Measurements from ENCODE around the gene SYNGAP1. TPM values are rescaled to one million over a fixed set of nuclear protein-coding genes. Genes with fewer than 3 reads are reported as not detected.
A peak's percentile ranks its signal among the peaks of the same experiment; 100 is the strongest.

The SYNGAP1 gene
- total and polyA plus RNA-seq, 2 of the 4 experiments (the other 2 are of a cell fraction) = 1.4 to 17.0 TPM

GRCh38 chr6:33424855-33425667 is 5.2 kb downstream of the SYNGAP1 start:
- peaks cover 26% of the 10 kb centered on the region for H3K9me1 ChIP-seq (ENCODE audit: insufficient read depth, low read length)
- ATAC-seq (ENCODE audit: low read depth) (no peak; the same call in 1 of the 2 replicates), DNase-seq (no peak)
- peak overlapping the region; percentile 86 for H2AFZ ChIP-seq (replicated peaks; ENCODE audit: low read length, poor library complexity)
- H4K5ac ChIP-seq (ENCODE audit: low read depth, low read length) = peak overlapping the region; percentile 45
- peak overlapping the region; percentile 68 for H2BK120ac ChIP-seq (ENCODE audit: low read depth, low read length)
- peak overlapping the region; percentile 95 for H2AK5ac ChIP-seq (ENCODE audit: low read depth, low read length)
- H3K9me3 ChIP-seq (ENCODE audit: control insufficient read depth, insufficient read depth, low read length) = no peaks in the 10 kb centered on the region
- ChIA-PET CTCF (interaction anchor here (1.1 to 1.4 kb wide), 2 partner anchors 11 to 25 kb away, joined by 3 read pairs; no protein-coding TSS in a partner anchor), POLR2A (ENCODE audit: unreplicated experiment) (no interaction called here)
- H2BK5ac ChIP-seq (ENCODE audit: low read depth, low read length, poor library complexity, severe bottlenecking) = peak overlapping the region; percentile 93
- peak overlapping the region; percentile 94 to 99 for H4K8ac ChIP-seq (ENCODE audit: low read depth in 2 of 2, low read length in 2 of 2)
- H2BK15ac ChIP-seq (ENCODE audit: low read depth, low read length) = no peak overlapping the region; the same call in 2 of the 3 replicates
- in situ Hi-C loops (cut with MboI; ENCODE audit: low sequenced_read_pairs) = no loop called here
- WGBS, 2 experiments (ENCODE audit: extremely low coverage in 2 of 2, insufficient read length in 1 of 2) = 11% methylated on average over 8 of the region's 12 CpGs; no CpG with 5 or more reads in 1 of the 2 experiments
- peak overlapping the region; percentile 99 for H2AK9ac ChIP-seq (replicated peaks; ENCODE audit: low read depth, low read length, poor library complexity)
- H3K4ac ChIP-seq (ENCODE audit: low read depth, low read length) = peak overlapping the region; percentile 79
- H4K20me1 ChIP-seq (ENCODE audit: insufficient read depth, low read length) = peaks cover 22% of the 10 kb centered on the region
- no peak overlapping the region for H2BK20ac ChIP-seq (ENCODE audit: low read depth, low read length)
- peak overlapping the region; percentile 38 for H3K18ac ChIP-seq (ENCODE audit: low read depth, low read length)
- H3K4me1 ChIP-seq (ENCODE audit: control insufficient read depth, insufficient read depth, low read length) = peaks cover 31% of the 10 kb centered on the region
- H3K27ac ChIP-seq (ENCODE audit: insufficient read depth, low read length) = peak overlapping the region; percentile 91
- intact Hi-C loops (cut with micrococcal nuclease) = loop anchor here (1.0 kb wide), 1 partner anchor 34 kb away; the partner anchor contains the start of gene KIFC1
- peak overlapping the region; percentile 56 for H3K4me3 ChIP-seq (ENCODE audit: insufficient read depth, low read depth, low read length)
- peaks cover 23 to 90% of the 10 kb centered on the region in 2 experiments for H3K79me1 ChIP-seq (ENCODE audit: low read depth in 1 of 2, low read length in 2 of 2)
- peak overlapping the region; percentile 86 for H3K4me2 ChIP-seq (ENCODE audit: low read depth, low read length)
- peaks cover 17% of the 10 kb centered on the region for H3K36me3 ChIP-seq (ENCODE audit: control insufficient read depth, insufficient read depth, low read length)
- H3K56ac ChIP-seq (ENCODE audit: extremely low read depth, insufficient read depth, low read length) = peak overlapping the region; percentile 96
- peak overlapping the region; percentile 85 for H3K14ac ChIP-seq (replicated peaks; ENCODE audit: low read depth, low read length)
- peak overlapping the region; percentile 66 for H3K23ac ChIP-seq (ENCODE audit: low read depth, low read length)
- dilution Hi-C loops (cut with HindIII; ENCODE audit: low sequenced_read_pairs, unreplicated experiment) = no loop called here
- TF ChIP-seq FOS (IDR thresholded peaks at IDR 0.05; ENCODE audit: low read depth, low read length) = no peak
- no peak for TF ChIP-seq RFX5 (IDR thresholded peaks at IDR 0.05; ENCODE audit: low read depth, low read length)
- TF ChIP-seq RAD21 (IDR thresholded peaks at IDR 0.05; ENCODE audit: low read length) = no peak
- TF ChIP-seq MAFK (IDR thresholded peaks at IDR 0.05; ENCODE audit: low read depth, low read length) = no peak
- TF ChIP-seq, protein P1, sequence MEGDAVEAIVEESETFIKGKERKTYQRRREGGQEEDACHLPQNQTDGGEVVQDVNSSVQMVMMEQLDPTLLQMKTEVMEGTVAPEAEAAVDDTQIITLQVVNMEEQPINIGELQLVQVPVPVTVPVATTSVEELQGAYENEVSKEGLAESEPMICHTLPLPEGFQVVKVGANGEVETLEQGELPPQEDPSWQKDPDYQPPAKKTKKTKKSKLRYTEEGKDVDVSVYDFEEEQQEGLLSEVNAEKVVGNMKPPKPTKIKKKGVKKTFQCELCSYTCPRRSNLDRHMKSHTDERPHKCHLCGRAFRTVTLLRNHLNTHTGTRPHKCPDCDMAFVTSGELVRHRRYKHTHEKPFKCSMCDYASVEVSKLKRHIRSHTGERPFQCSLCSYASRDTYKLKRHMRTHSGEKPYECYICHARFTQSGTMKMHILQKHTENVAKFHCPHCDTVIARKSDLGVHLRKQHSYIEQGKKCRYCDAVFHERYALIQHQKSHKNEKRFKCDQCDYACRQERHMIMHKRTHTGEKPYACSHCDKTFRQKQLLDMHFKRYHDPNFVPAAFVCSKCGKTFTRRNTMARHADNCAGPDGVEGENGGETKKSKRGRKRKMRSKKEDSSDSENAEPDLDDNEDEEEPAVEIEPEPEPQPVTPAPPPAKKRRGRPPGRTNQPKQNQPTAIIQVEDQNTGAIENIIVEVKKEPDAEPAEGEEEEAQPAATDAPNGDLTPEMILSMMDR (conservative IDR thresholded peaks at IDR 0.05; ENCODE audit: low read depth, low read length) = no peak
- no peak for TF ChIP-seq MXI1 (IDR thresholded peaks at IDR 0.05; ENCODE audit: borderline replicate concordance, low read depth, low read length)
- TF ChIP-seq SMC3 (IDR thresholded peaks at IDR 0.05; ENCODE audit: low read depth, low read length) = no peak
- TF ChIP-seq ELK1 (IDR thresholded peaks at IDR 0.05; ENCODE audit: borderline replicate concordance, low read depth, low read length) = no peak
- no peak for TF ChIP-seq POLR2A (IDR thresholded peaks at IDR 0.05; ENCODE audit: low read depth, low read length)
- no peak for TF ChIP-seq USF2 (IDR thresholded peaks at IDR 0.05; ENCODE audit: low read depth, low read length)
- TF ChIP-seq RCOR1 (IDR thresholded peaks at IDR 0.05; ENCODE audit: insufficient replicate concordance, low read length) = no peak
- no peak for TF ChIP-seq CEBPB (IDR thresholded peaks at IDR 0.05; ENCODE audit: low read depth, low read length)
- no peak for TF ChIP-seq MAZ (IDR thresholded peaks at IDR 0.05; ENCODE audit: borderline replicate concordance, low read depth, low read length)
- H3K9ac ChIP-seq (ENCODE audit: low read depth, low read length) = peak overlapping the region; percentile 89
- no peaks in the 10 kb centered on the region for H3K27me3 ChIP-seq (ENCODE audit: control insufficient read depth, insufficient read depth, low read length)
- peak overlapping the region; percentile 89 for H4K91ac ChIP-seq (ENCODE audit: insufficient read depth, low read depth, low read length)
- no TSS peak for BruUV-seq (replicated peaks)
